Measurements from ENCODE around the gene PSME2.

DNA sequence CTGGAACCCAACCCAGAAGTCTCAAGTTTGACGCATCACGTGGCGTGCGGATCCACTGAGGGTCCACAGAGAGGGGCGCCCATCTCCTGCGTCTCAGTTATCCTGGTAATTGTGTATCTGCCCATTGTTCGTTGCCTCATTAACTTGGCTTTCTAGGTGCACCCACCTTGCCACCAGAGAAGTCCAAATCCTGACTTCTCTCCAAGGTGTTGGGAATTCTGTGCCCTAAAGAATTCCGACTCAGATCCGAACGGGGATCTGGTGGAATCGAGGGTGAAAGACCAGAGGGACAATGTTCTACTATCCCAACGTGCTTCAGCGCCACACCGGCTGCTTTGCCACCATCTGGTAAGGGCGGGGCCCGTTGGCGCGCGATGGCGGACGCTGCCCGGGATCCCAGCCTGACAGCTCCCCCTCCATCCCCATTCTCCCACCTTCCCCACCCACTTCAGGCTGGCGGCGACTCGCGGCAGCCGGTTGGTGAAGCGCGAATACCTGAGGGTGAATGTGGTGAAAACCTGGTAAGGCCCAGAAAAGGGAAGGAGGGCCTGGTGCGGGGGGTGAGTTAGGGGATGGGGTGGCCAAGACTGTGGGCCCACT is 26.0 kb upstream of the PSME2 start:
- TF ChIP-seq, protein P1, sequence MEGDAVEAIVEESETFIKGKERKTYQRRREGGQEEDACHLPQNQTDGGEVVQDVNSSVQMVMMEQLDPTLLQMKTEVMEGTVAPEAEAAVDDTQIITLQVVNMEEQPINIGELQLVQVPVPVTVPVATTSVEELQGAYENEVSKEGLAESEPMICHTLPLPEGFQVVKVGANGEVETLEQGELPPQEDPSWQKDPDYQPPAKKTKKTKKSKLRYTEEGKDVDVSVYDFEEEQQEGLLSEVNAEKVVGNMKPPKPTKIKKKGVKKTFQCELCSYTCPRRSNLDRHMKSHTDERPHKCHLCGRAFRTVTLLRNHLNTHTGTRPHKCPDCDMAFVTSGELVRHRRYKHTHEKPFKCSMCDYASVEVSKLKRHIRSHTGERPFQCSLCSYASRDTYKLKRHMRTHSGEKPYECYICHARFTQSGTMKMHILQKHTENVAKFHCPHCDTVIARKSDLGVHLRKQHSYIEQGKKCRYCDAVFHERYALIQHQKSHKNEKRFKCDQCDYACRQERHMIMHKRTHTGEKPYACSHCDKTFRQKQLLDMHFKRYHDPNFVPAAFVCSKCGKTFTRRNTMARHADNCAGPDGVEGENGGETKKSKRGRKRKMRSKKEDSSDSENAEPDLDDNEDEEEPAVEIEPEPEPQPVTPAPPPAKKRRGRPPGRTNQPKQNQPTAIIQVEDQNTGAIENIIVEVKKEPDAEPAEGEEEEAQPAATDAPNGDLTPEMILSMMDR (optimal IDR thresholded peaks at IDR 0.05 in 1 of 3, IDR thresholded peaks at IDR 0.05 in 1 of 3, conservative IDR thresholded peaks at IDR 0.05 in 1 of 3; ENCODE audit: extremely low read depth in 1 of 3, insufficient read depth in 2 of 3, low read length in 3 of 3) = no peak
- TF ChIP-seq EZH2 (IDR thresholded peaks at IDR 0.05; ENCODE audit: low read length) = no peak
